GM23338 (cell line): ENCODE measurements around the gene DZIP1. TPM values are rescaled to one million over a fixed set of nuclear protein-coding genes. Genes with fewer than 3 reads are reported as not detected.

ENCODE experiments used
- ATAC-seq: fragments of 200-7000 bp; cut with Tn5 transposase; 3 replicates; pipeline ENCODE4 v1.9.1; 2020
- DNase-seq: peaks from one replicate; pipeline ENCODE4 v3.0.0-alpha.2; 2015; ENCODE audit warnings: low spot score
- H2AFZ ChIP-seq: fragments of 200-600 bp; sonication (generic); 2 replicates; pipeline ENCODE4 v1.8.0; 2016; ENCODE audit warnings: antibody characterized with exemption, mild to moderate bottlenecking, moderate library complexity
- H3F3A ChIP-seq: fragments of 200-600 bp; sonication (generic); replicated peaks from 2 replicates; pipeline ENCODE4 v1.8.0; 2017; ENCODE audit warnings: antibody characterized with exemption, mixed run types, low read depth
- H3K27ac ChIP-seq: fragments of 200-600 bp; sonication (generic); 2 replicates; pipeline ENCODE4 v1.6.1; 2016; ENCODE audit warnings: low read depth
- H3K27me3 ChIP-seq: fragments of 200-600 bp; sonication (generic); 2 replicates; pipeline ENCODE4 v1.8.0; 2016; ENCODE audit warnings: mild to moderate bottlenecking, mixed run types, moderate library complexity; ENCODE audit not compliant: insufficient read depth
- H3K36me3 ChIP-seq: fragments of 200-600 bp; sonication (generic); 2 replicates; pipeline ENCODE4 v1.8.0; 2016; ENCODE audit warnings: mild to moderate bottlenecking; ENCODE audit not compliant: insufficient read depth
- H3K4me1 ChIP-seq: fragments of 200-600 bp; sonication (generic); 2 replicates; pipeline ENCODE4 v1.8.0; 2016; ENCODE audit warnings: mild to moderate bottlenecking, moderate library complexity; ENCODE audit not compliant: insufficient read depth
- H3K4me2 ChIP-seq: fragments of 200-600 bp; sonication (generic); 2 replicates; pipeline ENCODE4 v1.7.1; 2017; ENCODE audit warnings: mixed run types
- H3K4me3 ChIP-seq: fragments of 200-600 bp; sonication (generic); 2 replicates; pipeline ENCODE4 v1.6.1; 2016; ENCODE audit warnings: mixed run types
- H3K79me2 ChIP-seq: fragments of 200-600 bp; sonication (generic); replicated peaks from 2 replicates; pipeline ENCODE4 v1.8.0; 2017; ENCODE audit warnings: mild to moderate bottlenecking; ENCODE audit not compliant: insufficient read depth
- H3K9me2 ChIP-seq: fragments of 200-600 bp; sonication (generic); 2 replicates; pipeline ENCODE4 v1.8.0; 2017; ENCODE audit not compliant: insufficient read depth
- H4K20me1 ChIP-seq: fragments of 200-600 bp; sonication (generic); replicated peaks from 2 replicates; pipeline ENCODE4 v1.8.0; 2017; ENCODE audit warnings: mild to moderate bottlenecking; ENCODE audit not compliant: insufficient read depth
- H3K27ac Mint-ChIP-seq: 2 replicates; pipeline ENCODE4 v1.8.0; 2020; ENCODE audit warnings: inconsistent platforms, mild to moderate bottlenecking, moderate library complexity, mixed read lengths
- H3K27me3 Mint-ChIP-seq: 3 replicates; pipeline ENCODE4 v1.8.0; 2022; ENCODE audit warnings: low read depth, mild to moderate bottlenecking, moderate library complexity, mixed read lengths, inconsistent platforms; ENCODE audit not compliant: insufficient read depth, poor library complexity
- H3K36me3 Mint-ChIP-seq: 3 replicates; pipeline ENCODE4 v1.8.0; 2021; ENCODE audit warnings: low read depth, mild to moderate bottlenecking, inconsistent platforms, moderate library complexity, mixed read lengths
- H3K4me1 Mint-ChIP-seq: 3 replicates; pipeline ENCODE4 v1.8.0; 2020; ENCODE audit warnings: mild to moderate bottlenecking, inconsistent platforms, mixed read lengths
- H3K4me3 Mint-ChIP-seq: 3 replicates; pipeline ENCODE4 v1.8.0; 2021; ENCODE audit warnings: moderate library complexity, mild to moderate bottlenecking, inconsistent platforms, mixed read lengths
- H3K9me3 Mint-ChIP-seq: 3 replicates; pipeline ENCODE4 v1.8.0; 2020; ENCODE audit warnings: moderate library complexity, mild to moderate bottlenecking, inconsistent platforms, mixed read lengths
- EZH2phosphoT487 ChIP-seq: fragments of 200-600 bp; sonication (generic); IDR thresholded peaks from one replicate; pipeline ENCODE4 v1.8.1; 2018; ENCODE audit warnings: antibody characterized with exemption; ENCODE audit not compliant: unreplicated experiment
- POLR2AphosphoS5 ChIP-seq: IDR thresholded peaks from 2 replicates; pipeline ENCODE4 v1.6.1; 2016; ENCODE audit warnings: antibody characterized with exemption, low read depth
- STAT1 ChIP-seq: IDR thresholded peaks from one replicate; pipeline ENCODE4 v1.6.1; 2016; ENCODE audit warnings: antibody characterized with exemption; ENCODE audit not compliant: unreplicated experiment
- ZNF114 ChIP-seq: fragments of 250-450 bp; sonication (Bioruptor Pico); IDR thresholded peaks from 2 replicates; pipeline ENCODE4 v1.5.0; 2020; ENCODE audit warnings: mild to moderate bottlenecking, moderate library complexity
- polyA plus RNA-seq: library from polyadenylated mRNA; unstranded; fragments of >200 nt; fragmentation: Nextera tagmentation; extraction: Ambion mirVana; gene quantifications from 2 replicates; pipeline ENCODE4 v1.2.1, GENCODE V29; 2016
- total RNA-seq: library from RNA; depleted of rRNA; stranded (reverse); fragments of >200 nt; shearing (Covaris generic); gene quantifications from 2 replicates; pipeline ENCODE4 v1.2.3, GENCODE V29; 2014
- TF ChIP-seq, protein P1 (sequence below), 2 experiments: fragments of 200-600 bp in 1 of 2; sonication (generic) in 1 of 2; conservative IDR thresholded peaks; 2 replicates each; pipeline versions ENCODE4 v1.5.1 to v1.6.1; 2016 to 2017; ENCODE audit warnings: antibody characterized with exemption in 2 of 2, low read depth in 2 of 2, mild to moderate bottlenecking in 2 of 2, moderate library complexity in 1 of 2
- TF ChIP-seq, protein P2 (sequence below): fragments of 250-450 bp; sonication (Bioruptor Pico); IDR thresholded peaks from 2 replicates; pipeline ENCODE4 v1.5.0; 2020; ENCODE audit warnings: mild to moderate bottlenecking, moderate library complexity

Gene DZIP1
- total and polyA plus RNA-seq, 2 experiments from 2014 or later = 10.6 to 24.2 TPM

DNA sequence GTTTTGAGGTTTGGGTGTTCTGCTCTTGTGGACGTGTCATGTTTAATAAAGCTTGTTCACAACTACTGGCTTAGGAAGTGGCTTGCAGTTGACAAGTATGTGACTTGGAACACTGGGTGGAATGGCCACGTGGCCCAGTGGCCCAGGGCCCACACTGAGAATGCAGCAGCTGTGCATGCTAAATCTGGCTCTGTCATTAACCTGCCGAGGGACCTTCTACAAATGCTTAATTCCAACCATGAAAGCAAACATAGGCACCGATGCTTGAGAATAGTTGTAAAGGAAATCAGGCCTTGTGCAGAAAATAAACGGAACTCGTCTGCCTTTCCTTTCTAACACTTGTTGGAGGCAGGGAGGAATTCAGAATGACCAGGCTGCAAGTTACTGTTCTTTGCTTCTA is 103.6 kb downstream of the DZIP1 start (continued):
- TF ChIP-seq STAT1 = no peak
- TF ChIP-seq, protein P1, sequence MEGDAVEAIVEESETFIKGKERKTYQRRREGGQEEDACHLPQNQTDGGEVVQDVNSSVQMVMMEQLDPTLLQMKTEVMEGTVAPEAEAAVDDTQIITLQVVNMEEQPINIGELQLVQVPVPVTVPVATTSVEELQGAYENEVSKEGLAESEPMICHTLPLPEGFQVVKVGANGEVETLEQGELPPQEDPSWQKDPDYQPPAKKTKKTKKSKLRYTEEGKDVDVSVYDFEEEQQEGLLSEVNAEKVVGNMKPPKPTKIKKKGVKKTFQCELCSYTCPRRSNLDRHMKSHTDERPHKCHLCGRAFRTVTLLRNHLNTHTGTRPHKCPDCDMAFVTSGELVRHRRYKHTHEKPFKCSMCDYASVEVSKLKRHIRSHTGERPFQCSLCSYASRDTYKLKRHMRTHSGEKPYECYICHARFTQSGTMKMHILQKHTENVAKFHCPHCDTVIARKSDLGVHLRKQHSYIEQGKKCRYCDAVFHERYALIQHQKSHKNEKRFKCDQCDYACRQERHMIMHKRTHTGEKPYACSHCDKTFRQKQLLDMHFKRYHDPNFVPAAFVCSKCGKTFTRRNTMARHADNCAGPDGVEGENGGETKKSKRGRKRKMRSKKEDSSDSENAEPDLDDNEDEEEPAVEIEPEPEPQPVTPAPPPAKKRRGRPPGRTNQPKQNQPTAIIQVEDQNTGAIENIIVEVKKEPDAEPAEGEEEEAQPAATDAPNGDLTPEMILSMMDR (conservative IDR thresholded peaks at IDR 0.05; ENCODE audit: low read depth in 2 of 2) = no peak
- TF ChIP-seq, protein P2, sequence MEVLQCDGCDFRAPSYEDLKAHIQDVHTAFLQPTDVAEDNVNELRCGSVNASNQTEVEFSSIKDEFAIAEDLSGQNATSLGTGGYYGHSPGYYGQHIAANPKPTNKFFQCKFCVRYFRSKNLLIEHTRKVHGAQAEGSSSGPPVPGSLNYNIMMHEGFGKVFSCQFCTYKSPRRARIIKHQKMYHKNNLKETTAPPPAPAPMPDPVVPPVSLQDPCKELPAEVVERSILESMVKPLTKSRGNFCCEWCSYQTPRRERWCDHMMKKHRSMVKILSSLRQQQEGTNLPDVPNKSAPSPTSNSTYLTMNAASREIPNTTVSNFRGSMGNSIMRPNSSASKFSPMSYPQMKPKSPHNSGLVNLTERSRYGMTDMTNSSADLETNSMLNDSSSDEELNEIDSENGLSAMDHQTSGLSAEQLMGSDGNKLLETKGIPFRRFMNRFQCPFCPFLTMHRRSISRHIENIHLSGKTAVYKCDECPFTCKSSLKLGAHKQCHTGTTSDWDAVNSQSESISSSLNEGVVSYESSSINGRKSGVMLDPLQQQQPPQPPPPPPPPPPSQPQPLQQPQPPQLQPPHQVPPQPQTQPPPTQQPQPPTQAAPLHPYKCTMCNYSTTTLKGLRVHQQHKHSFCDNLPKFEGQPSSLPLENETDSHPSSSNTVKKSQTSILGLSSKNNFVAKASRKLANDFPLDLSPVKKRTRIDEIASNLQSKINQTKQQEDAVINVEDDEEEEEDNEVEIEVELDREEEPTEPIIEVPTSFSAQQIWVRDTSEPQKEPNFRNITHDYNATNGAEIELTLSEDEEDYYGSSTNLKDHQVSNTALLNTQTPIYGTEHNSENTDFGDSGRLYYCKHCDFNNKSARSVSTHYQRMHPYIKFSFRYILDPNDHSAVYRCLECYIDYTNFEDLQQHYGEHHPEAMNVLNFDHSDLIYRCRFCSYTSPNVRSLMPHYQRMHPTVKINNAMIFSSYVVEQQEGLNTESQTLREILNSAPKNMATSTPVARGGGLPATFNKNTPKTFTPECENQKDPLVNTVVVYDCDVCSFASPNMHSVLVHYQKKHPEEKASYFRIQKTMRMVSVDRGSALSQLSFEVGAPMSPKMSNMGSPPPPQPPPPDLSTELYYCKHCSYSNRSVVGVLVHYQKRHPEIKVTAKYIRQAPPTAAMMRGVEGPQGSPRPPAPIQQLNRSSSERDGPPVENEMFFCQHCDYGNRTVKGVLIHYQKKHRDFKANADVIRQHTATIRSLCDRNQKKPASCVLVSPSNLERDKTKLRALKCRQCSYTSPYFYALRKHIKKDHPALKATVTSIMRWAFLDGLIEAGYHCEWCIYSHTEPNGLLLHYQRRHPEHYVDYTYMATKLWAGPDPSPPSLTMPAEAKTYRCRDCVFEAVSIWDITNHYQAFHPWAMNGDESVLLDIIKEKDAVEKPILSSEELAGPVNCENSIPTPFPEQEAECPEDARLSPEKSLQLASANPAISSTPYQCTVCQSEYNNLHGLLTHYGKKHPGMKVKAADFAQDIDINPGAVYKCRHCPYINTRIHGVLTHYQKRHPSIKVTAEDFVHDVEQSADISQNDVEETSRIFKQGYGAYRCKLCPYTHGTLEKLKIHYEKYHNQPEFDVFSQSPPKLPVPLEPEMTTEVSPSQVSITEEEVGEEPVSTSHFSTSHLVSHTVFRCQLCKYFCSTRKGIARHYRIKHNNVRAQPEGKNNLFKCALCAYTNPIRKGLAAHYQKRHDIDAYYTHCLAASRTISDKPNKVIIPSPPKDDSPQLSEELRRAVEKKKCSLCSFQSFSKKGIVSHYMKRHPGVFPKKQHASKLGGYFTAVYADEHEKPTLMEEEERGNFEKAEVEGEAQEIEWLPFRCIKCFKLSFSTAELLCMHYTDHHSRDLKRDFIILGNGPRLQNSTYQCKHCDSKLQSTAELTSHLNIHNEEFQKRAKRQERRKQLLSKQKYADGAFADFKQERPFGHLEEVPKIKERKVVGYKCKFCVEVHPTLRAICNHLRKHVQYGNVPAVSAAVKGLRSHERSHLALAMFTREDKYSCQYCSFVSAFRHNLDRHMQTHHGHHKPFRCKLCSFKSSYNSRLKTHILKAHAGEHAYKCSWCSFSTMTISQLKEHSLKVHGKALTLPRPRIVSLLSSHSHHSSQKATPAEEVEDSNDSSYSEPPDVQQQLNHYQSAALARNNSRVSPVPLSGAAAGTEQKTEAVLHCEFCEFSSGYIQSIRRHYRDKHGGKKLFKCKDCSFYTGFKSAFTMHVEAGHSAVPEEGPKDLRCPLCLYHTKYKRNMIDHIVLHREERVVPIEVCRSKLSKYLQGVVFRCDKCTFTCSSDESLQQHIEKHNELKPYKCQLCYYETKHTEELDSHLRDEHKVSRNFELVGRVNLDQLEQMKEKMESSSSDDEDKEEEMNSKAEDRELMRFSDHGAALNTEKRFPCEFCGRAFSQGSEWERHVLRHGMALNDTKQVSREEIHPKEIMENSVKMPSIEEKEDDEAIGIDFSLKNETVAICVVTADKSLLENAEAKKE (CRISPR knock-in tag) = no peak
- TF ChIP-seq ZNF114 = no peak

DNA sequence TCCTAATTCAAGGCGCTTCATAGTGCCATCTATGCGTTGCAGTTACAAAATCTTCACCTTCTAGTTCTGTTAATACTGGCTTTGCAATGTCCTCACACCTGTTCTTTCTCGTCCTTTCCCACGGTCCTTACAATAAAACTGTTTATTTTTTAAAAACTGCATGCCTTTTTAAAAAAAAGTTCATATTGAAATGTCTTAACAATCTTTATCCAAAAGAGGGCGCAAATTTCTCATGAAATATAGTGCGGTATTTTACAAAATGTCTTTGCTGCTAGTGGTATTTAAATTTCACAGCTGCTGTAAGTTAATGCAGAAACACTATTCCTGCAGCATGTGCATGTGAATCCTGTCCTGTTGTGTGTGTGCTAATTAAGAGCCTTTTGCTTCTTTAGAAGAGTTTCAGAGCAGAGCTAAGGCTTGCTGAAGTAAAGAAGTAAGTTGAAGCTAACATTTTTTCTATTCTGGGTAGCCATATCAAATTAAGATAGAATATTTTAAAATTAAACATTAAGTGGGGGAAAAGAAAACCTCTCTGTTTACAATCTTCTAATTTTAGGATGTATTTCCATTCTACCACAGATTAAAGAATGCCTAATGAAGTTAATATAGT is 107.8 kb downstream of the DZIP1 start:
- H3K79me2 ChIP-seq = no peaks in the 10 kb centered on the region
- no peaks in the 10 kb centered on the region for H3K36me3 ChIP-seq
- ATAC-seq = no peak; the same call in 2 of the 3 replicates
- peak; percentile 45 for DNase-seq
- no peak overlapping the region for H3K27ac Mint-ChIP-seq
- TF ChIP-seq, protein P1 (conservative IDR thresholded peaks at IDR 0.05; ENCODE audit: low read depth in 2 of 2) = peak in 1 of 2 experiments; percentile 69; a peak in 3 of 4 replicates
- TF ChIP-seq EZH2phosphoT487 (no peak), POLR2AphosphoS5 (no peak), ZNF114 (no peak)
- no peak overlapping the region for H3K4me3 ChIP-seq
- no peak overlapping the region for H2AFZ ChIP-seq
- H3F3A ChIP-seq = no peaks in the 10 kb centered on the region
- H3K27me3 ChIP-seq = no peaks in the 10 kb centered on the region
- H3K4me2 ChIP-seq = no peak overlapping the region
- no peaks in the 10 kb centered on the region for H4K20me1 ChIP-seq
- peaks cover 32% of the 10 kb centered on the region for H3K4me1 Mint-ChIP-seq
- no peaks in the 10 kb centered on the region for H3K9me3 Mint-ChIP-seq
- H3K4me3 Mint-ChIP-seq = no peak overlapping the region
- no peaks in the 10 kb centered on the region for H3K36me3 Mint-ChIP-seq
- no peaks in the 10 kb centered on the region for H3K9me2 ChIP-seq
- peaks cover 17% of the 10 kb centered on the region; the same call in 1 of the 2 replicates for H3K4me1 ChIP-seq
- H3K27me3 Mint-ChIP-seq = peaks cover 5% of the 10 kb centered on the region
- no peak overlapping the region for H3K27ac ChIP-seq
